ENCODE data around the gene TRIM72. TPM values are rescaled to one million over a fixed set of nuclear protein-coding genes. Genes with fewer than 3 reads are reported as not detected.
"Not testable (repeated sequence)": the region's sequence is repeated elsewhere in the genome, so short reads cannot be mapped to it uniquely, and the experiment has no call there.

Gene TRIM72
- total RNA-seq, 1 experiment from 2014 or later, result not detected

DNA sequence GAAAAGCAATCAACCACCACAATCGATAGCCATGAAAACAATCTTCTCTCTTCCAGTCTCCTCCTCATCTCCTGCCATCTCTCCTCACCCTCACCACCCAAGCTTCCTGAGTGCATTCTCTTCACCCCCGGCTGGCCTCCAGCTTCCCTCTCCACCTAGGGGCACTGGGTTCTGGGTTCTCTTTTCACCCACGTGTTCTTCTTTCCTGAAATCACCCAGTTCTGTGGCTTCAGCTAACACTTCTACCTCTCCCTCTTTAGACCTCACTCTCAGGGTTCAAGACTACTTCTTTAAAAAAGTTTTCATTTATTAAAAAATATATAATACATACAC is 54.1 kb downstream of the TRIM72 start:
- no peak overlapping the region for H3K4me3 ChIP-seq (ENCODE audit: low read length)
- no peak overlapping the region for H3K9ac ChIP-seq (ENCODE audit: low read length)
- intact Hi-C loops (cut with micrococcal nuclease), result no loop called here
- H3K79me2 ChIP-seq (ENCODE audit: low read length), result no peaks in the 10 kb centered on the region
- H4K20me1 ChIP-seq (ENCODE audit: low read length), result no peaks in the 10 kb centered on the region
- no peak overlapping the region for H3K4me2 ChIP-seq (ENCODE audit: low read length)
- H3K4me1 ChIP-seq (ENCODE audit: insufficient read depth, low read length), result peaks cover 4% of the 10 kb centered on the region; the same call in 1 of the 2 replicates
- CTCF ChIA-PET, result no interaction called here
- H2AFZ ChIP-seq (ENCODE audit: low read length), result no peak overlapping the region
- H3K9me2 ChIP-seq (replicated peaks; ENCODE audit: low read length), result no peaks in the 10 kb centered on the region
- no peaks in the 10 kb centered on the region for H3K9me3 ChIP-seq (ENCODE audit: low read length)
- H3K27ac ChIP-seq (ENCODE audit: low read length), result no peak overlapping the region
- no peaks in the 10 kb centered on the region; the same call in 1 of the 2 replicates for H3K27me3 ChIP-seq (ENCODE audit: low read length)
- POLR2A ChIA-PET (ENCODE audit: unreplicated experiment), result no interaction called here
- no peaks in the 10 kb centered on the region for H3F3A ChIP-seq (ENCODE audit: low read length, unreplicated experiment)
- no peak for DNase-seq
- TF ChIP-seq, protein P1, sequence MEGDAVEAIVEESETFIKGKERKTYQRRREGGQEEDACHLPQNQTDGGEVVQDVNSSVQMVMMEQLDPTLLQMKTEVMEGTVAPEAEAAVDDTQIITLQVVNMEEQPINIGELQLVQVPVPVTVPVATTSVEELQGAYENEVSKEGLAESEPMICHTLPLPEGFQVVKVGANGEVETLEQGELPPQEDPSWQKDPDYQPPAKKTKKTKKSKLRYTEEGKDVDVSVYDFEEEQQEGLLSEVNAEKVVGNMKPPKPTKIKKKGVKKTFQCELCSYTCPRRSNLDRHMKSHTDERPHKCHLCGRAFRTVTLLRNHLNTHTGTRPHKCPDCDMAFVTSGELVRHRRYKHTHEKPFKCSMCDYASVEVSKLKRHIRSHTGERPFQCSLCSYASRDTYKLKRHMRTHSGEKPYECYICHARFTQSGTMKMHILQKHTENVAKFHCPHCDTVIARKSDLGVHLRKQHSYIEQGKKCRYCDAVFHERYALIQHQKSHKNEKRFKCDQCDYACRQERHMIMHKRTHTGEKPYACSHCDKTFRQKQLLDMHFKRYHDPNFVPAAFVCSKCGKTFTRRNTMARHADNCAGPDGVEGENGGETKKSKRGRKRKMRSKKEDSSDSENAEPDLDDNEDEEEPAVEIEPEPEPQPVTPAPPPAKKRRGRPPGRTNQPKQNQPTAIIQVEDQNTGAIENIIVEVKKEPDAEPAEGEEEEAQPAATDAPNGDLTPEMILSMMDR (conservative IDR thresholded peaks at IDR 0.05; ENCODE audit: low read depth, low read length), result no peak
- TF ChIP-seq EZH2phosphoT487 (IDR thresholded peaks at IDR 0.05; ENCODE audit: borderline replicate concordance, low read length) (no peak), EZH2 (IDR thresholded peaks at IDR 0.05; ENCODE audit: low read length, unreplicated experiment) (no peak)
- no TSS peak for BruUV-seq (replicated peaks)
- ATAC-seq, result no peak
- H3K36me3 ChIP-seq (ENCODE audit: low read depth, low read length), result no peaks in the 10 kb centered on the region

DNA sequence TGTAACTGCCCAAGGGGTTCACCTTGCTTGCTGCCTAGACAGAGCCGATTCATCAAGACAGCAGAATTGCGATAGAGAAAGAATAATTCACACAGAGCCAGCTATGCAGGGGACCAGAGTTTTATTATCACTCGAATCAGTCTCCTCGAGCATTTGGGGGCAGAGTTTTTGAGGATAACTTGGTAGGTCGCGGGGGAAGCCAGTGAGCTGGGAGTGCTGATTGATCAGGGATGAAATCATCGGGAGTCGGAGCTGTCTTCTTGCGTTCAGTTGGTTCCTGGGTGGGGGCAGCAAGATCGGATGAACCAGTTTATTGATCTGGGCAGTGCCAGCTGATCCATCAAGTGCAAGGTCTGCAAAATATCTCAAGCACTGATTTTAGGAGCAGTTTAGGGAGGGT is 55.0 kb downstream of the TRIM72 start:
- H3K9ac ChIP-seq (ENCODE audit: low read length), result no peak overlapping the region
- H3K79me2 ChIP-seq (ENCODE audit: low read length), result no peaks in the 10 kb centered on the region
- ATAC-seq (no peak), DNase-seq (no peak)
- no peaks in the 10 kb centered on the region; the same call in 1 of the 2 replicates for H3K27me3 ChIP-seq (ENCODE audit: low read length)
- H3K9me2 ChIP-seq (replicated peaks; ENCODE audit: low read length), result no peaks in the 10 kb centered on the region
- H3K4me3 ChIP-seq (ENCODE audit: low read length), result no peak overlapping the region
- intact Hi-C loops (cut with micrococcal nuclease), result no loop called here
- POLR2A ChIA-PET (ENCODE audit: unreplicated experiment), result no interaction called here
- CTCF ChIA-PET, result no interaction called here
- no peaks in the 10 kb centered on the region for H3K9me3 ChIP-seq (ENCODE audit: low read length)
- H2AFZ ChIP-seq (ENCODE audit: low read length), result no peak overlapping the region
- H3K4me1 ChIP-seq (ENCODE audit: insufficient read depth, low read length), result peaks cover 4% of the 10 kb centered on the region; the same call in 1 of the 2 replicates
- H3K36me3 ChIP-seq (ENCODE audit: low read depth, low read length), result no peaks in the 10 kb centered on the region
- no peak overlapping the region for H3K4me2 ChIP-seq (ENCODE audit: low read length)
- no peak overlapping the region for H3K27ac ChIP-seq (ENCODE audit: low read length)
- no peaks in the 10 kb centered on the region for H3F3A ChIP-seq (ENCODE audit: low read length, unreplicated experiment)
- TF ChIP-seq, protein P1 (conservative IDR thresholded peaks at IDR 0.05; ENCODE audit: low read depth, low read length), result no peak
- BruUV-seq (replicated peaks), result no TSS peak
- no peaks in the 10 kb centered on the region for H4K20me1 ChIP-seq (ENCODE audit: low read length)

DNA sequence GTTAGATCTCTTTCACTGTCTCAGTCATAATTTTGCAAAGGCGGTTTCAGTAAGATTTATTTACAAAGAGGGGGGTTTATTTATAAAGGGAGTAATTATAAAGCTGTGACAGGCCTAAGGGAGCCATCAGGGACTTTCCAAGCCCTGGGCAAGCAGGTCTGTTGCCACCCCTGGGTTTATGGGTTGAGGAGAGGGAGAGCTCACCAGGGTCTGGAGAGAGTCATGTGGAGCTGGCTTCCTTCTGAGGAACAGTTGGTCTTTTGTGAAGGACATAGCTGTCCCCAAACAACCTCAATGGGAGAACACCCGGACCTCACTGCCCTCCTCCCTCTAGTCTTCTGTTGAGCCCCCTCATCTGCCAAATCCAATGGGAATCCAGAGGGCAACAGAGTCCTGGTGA is 55.6 kb downstream of the TRIM72 start:
- no peak overlapping the region for H2AFZ ChIP-seq (ENCODE audit: low read length)
- H4K20me1 ChIP-seq (ENCODE audit: low read length), result no peaks in the 10 kb centered on the region
- H3K4me3 ChIP-seq (ENCODE audit: low read length), result no peak overlapping the region
- no peaks in the 10 kb centered on the region for H3K9me2 ChIP-seq (replicated peaks; ENCODE audit: low read length)
- no peaks in the 10 kb centered on the region; the same call in 1 of the 2 replicates for H3K27me3 ChIP-seq (ENCODE audit: low read length)
- no TSS peak for BruUV-seq (replicated peaks)
- H3K4me2 ChIP-seq (ENCODE audit: low read length), result no peak overlapping the region
- ChIA-PET CTCF (no interaction called here), POLR2A (ENCODE audit: unreplicated experiment) (no interaction called here)
- TF ChIP-seq EZH2 (IDR thresholded peaks at IDR 0.05; ENCODE audit: low read length, unreplicated experiment), result no peak
- no peak for TF ChIP-seq EZH2phosphoT487 (IDR thresholded peaks at IDR 0.05; ENCODE audit: borderline replicate concordance, low read length)
- TF ChIP-seq, protein P1 (conservative IDR thresholded peaks at IDR 0.05; ENCODE audit: low read depth, low read length), result no peak
- intact Hi-C loops (cut with micrococcal nuclease), result no loop called here
- H3K36me3 ChIP-seq (ENCODE audit: low read depth, low read length), result no peaks in the 10 kb centered on the region
- no peaks in the 10 kb centered on the region for H3K9me3 ChIP-seq (ENCODE audit: low read length)
- ATAC-seq (no peak), DNase-seq (no peak)
- no peak overlapping the region for H3K27ac ChIP-seq (ENCODE audit: low read length)
- no peak overlapping the region for H3K9ac ChIP-seq (ENCODE audit: low read length)
- H3K4me1 ChIP-seq (ENCODE audit: insufficient read depth, low read length), result peaks cover 4% of the 10 kb centered on the region; the same call in 1 of the 2 replicates
- no peaks in the 10 kb centered on the region for H3K79me2 ChIP-seq (ENCODE audit: low read length)
- no peaks in the 10 kb centered on the region for H3F3A ChIP-seq (ENCODE audit: low read length, unreplicated experiment)

DNA sequence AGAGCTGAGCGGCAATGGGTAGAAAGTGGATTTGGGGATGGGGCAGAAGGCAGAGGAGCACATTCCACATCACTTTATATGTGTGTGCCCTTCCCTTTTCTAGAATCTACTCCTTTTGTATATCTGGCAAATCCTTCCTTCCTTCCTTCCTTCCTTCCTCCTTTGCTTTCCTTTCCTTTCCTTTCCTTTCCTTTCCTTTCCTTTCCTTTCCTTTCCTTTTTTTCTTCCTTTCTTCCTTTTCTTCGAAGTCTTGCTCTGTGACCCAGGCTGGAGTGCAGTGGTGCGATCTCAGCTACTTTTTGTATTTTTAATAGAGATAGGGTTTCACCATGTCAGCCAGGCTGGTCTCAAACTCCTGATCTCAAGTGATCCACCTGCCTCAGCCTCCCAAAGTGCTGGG is 56.1 kb downstream of the TRIM72 start:
- H3K9ac ChIP-seq (ENCODE audit: low read length); H3K9me2 ChIP-seq (replicated peaks; ENCODE audit: low read length); intact Hi-C loops (cut with micrococcal nuclease); BruUV-seq (replicated peaks); CTCF ChIA-PET; ATAC-seq; H3F3A ChIP-seq (ENCODE audit: low read length, unreplicated experiment); H3K9me3 ChIP-seq (ENCODE audit: low read length); H3K27ac ChIP-seq (ENCODE audit: low read length); H3K4me1 ChIP-seq (ENCODE audit: insufficient read depth, low read length); DNase-seq; H3K4me2 ChIP-seq (ENCODE audit: low read length); H4K20me1 ChIP-seq (ENCODE audit: low read length); H3K4me3 ChIP-seq (ENCODE audit: low read length); H3K27me3 ChIP-seq (ENCODE audit: low read length); H3K36me3 ChIP-seq (ENCODE audit: low read depth, low read length); H3K79me2 ChIP-seq (ENCODE audit: low read length); POLR2A ChIA-PET (ENCODE audit: unreplicated experiment); H2AFZ ChIP-seq (ENCODE audit: low read length): not testable (repeated sequence)

Data from PC-3 (cell line).